GM23248 (cell line): ENCODE data around the gene AKNA.

Source experiments
- EZH2 ChIP-seq: fragments of 200-600 bp; sonication (generic); IDR thresholded peaks from 2 replicates; pipeline ENCODE4 v1.6.1; 2018; ENCODE audit warnings: antibody characterized with exemption, mild to moderate bottlenecking; ENCODE audit not compliant: insufficient read depth, poor library complexity, severe bottlenecking
- EZH2phosphoT487 ChIP-seq: fragments of 200-600 bp; sonication (generic); IDR thresholded peaks from 2 replicates; pipeline ENCODE4 v1.6.1; 2018; ENCODE audit warnings: antibody characterized with exemption, moderate library complexity, mild to moderate bottlenecking, low read depth; ENCODE audit not compliant: insufficient read depth

DNA sequence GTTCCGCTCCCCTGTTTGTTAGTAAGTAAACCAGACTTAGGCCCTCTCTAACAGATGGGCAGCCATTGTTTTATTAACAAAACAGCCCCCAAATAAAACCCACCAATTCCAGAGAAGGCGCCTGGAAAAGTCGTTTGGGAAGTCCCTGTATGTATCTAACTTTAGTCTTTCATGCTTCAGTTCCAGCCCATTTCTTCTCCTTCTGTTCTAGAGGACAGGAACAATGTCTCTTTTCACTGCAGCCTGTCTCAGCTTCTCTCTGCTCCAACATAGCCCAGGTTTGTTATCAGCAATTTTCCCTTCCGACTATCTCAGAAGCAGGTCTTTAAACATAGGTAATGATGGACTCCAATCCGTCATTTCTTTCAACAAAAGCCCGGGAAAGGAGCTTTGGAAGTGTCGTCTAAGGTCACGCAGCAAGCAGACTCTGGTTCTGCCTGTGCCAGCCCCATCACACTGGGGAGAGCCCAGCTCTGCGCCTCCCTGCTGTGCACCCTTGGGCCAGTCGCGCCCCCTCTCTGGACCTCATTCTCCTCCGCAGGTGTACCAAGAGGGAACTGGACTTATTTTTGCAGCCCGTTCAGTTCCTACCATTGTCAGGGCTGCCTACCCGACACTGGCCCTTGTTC, 9.6 kb upstream of the AKNA start:
- TF ChIP-seq EZH2 (no peak), EZH2phosphoT487 (no peak)
